Ovary (tissue), 9 donors: ENCODE results near the gene SPDYE6. TPM values are rescaled to one million over a fixed set of nuclear protein-coding genes. Genes with fewer than 3 reads are reported as not detected.
"Not testable (repeated sequence)": the region's sequence is repeated elsewhere in the genome, so short reads cannot be mapped to it uniquely, and the experiment has no call there.

Experiments
- DNase-seq, 5 donors: peaks; one replicate each; pipeline ENCODE4 v3.0.0-alpha.2; 2019 to 2020
- H3K27ac ChIP-seq, 2 donors: fragments of 200-600 bp; one replicate each; pipeline versions ENCODE4 v1.5.1 to v1.8.0; 2019 to 2022
- H3K27me3 ChIP-seq: fragments of 200-600 bp; one replicate; pipeline ENCODE4 v1.8.0; 2022
- H3K36me3 ChIP-seq: fragments of 200-600 bp; sonication (generic); one replicate; pipeline ENCODE4 v1.5.1; 2019
- H3K4me1 ChIP-seq: one replicate; pipeline ENCODE4 v1.8.1; 2013; ENCODE audit warnings: mild to moderate bottlenecking, moderate library complexity; ENCODE audit not compliant: insufficient read depth
- H3K4me3 ChIP-seq: fragments of 200-600 bp; sonication (generic); one replicate; pipeline ENCODE4 v1.5.1; 2017
- H3K9me3 ChIP-seq, 2 donors: fragments of 200-600 bp in 1 of 2; sonication (generic) in 1 of 2; one replicate each; pipeline versions ENCODE4 v1.5.1 to v1.8.1; 2013 to 2019; ENCODE audit warnings: mild to moderate bottlenecking in 1 of 2, moderate library complexity in 1 of 2
- EP300 ChIP-seq: sonication (generic); formaldehyde crosslinking; IDR thresholded peaks from one replicate; pipeline ENCODE4 v1.6.1; 2017; ENCODE audit warnings: antibody characterized with exemption
- POLR2A ChIP-seq: fragments of 450-650 bp; IDR thresholded peaks from one replicate; pipeline ENCODE4 v1.6.1; 2017; ENCODE audit warnings: antibody characterized with exemption, mild to moderate bottlenecking, moderate library complexity
- WGBS, 3 donors: extraction: QIAGEN DNeasy Blood & Tissue Kit in 1 of 3; methylation state at CpG; one replicate each; pipeline versions ENCODE4 v1.1.5 to v1.1.7; 2013 to 2017; 5-methylcytosine and 5-hydroxymethylcytosine counted together
- intact Hi-C, 4 donors: fragments of 100-400 bp; cut with DNase I; formaldehyde crosslinking; loops; one replicate each; pipeline versions ENCODE4 v1.11.0 to v1.15.1; 2022 to 2023
- polyA plus RNA-seq, 2 donors: library from polyadenylated mRNA; stranded (reverse); fragments of 200-250 nt in 1 of 2; fragments of 350-450 nt in 1 of 2; fragmentation: Illumina TruSeq in 1 of 2; extraction: RNeasy Lipid Tissue Mini Kit (QIAGEN cat#74804) in 1 of 2; gene quantifications; one replicate each; pipeline ENCODE4 v1.2.3, GENCODE V29; 2013 to 2014
- total RNA-seq, 7 donors: library from RNA; depleted of rRNA in 2 of 7; stranded (reverse); fragments of >200 nt in 2 of 7; fragmentation: NEBNext Ultra II Directional in 3 of 7; extraction: Animal tissue kit (Norgen Biotek cat#: 25700) in 3 of 7; gene quantifications; one replicate each; pipeline versions ENCODE4 v1.1.0 to v1.2.4, GENCODE V29; 2016 to 2023
- TF ChIP-seq, protein P1 (sequence below), 3 donors: fragments of 450-650 bp in 2 of 3; fragments of 200-600 bp in 1 of 3; IDR thresholded peaks; one replicate each; pipeline versions ENCODE4 v1.5.1 to v1.8.0; 2016 to 2022; ENCODE audit warnings: antibody characterized with exemption in 3 of 3, mild to moderate bottlenecking in 1 of 3
- donor health status: DM: no; HTN: no; CAD: no; lungs with moderate emphysema.
- donor health status: DM: no; HTN: no; CAD: no.
- donor health status: Bipolar disorder and iron deficiency.
- donor health status: DM: yes; HTN: yes; CAD: no.
- donor health status: DM: no; HTN: no; CAD: no.
- donor health status: DM: yes; HTN: yes; CAD: no.

Gene SPDYE6
- total and polyA plus RNA-seq, 9 donors: not detected

DNA sequence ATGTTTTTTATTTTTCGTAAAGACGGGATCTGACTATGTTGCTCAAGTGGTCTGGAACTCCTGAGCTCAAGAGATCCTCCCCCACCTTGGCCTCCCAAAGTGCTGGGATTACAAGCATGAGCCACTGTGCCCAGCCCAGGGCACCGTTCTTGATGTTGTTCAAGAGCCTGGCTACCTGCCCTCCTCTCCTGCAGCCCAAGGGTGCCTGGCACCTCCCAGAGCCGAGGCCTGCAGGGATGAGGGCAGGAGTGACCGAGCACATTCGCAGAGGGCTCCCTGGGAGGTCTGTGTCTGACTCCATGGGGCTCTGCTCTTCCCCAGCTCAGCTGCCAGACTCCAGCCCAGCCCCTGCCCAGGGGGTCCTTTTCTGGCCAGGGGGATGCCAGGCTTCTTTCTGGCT is 54.2 kb downstream of the SPDYE6 start:
- H3K27ac ChIP-seq: no peak overlapping the region
- H3K4me1 ChIP-seq: no peaks in the 10 kb centered on the region
- no peaks in the 10 kb centered on the region for H3K36me3 ChIP-seq
- H3K27me3 ChIP-seq: no peaks in the 10 kb centered on the region
- 74 to 87% (median 82%) methylated on average over 6 of the region's 6 CpGs for WGBS, 3 donors
- no peak overlapping the region for H3K4me3 ChIP-seq
- no peaks in the 10 kb centered on the region for H3K9me3 ChIP-seq
- intact Hi-C loops: no loop called here
- no peak for TF ChIP-seq POLR2A
- TF ChIP-seq, protein P1, sequence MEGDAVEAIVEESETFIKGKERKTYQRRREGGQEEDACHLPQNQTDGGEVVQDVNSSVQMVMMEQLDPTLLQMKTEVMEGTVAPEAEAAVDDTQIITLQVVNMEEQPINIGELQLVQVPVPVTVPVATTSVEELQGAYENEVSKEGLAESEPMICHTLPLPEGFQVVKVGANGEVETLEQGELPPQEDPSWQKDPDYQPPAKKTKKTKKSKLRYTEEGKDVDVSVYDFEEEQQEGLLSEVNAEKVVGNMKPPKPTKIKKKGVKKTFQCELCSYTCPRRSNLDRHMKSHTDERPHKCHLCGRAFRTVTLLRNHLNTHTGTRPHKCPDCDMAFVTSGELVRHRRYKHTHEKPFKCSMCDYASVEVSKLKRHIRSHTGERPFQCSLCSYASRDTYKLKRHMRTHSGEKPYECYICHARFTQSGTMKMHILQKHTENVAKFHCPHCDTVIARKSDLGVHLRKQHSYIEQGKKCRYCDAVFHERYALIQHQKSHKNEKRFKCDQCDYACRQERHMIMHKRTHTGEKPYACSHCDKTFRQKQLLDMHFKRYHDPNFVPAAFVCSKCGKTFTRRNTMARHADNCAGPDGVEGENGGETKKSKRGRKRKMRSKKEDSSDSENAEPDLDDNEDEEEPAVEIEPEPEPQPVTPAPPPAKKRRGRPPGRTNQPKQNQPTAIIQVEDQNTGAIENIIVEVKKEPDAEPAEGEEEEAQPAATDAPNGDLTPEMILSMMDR (IDR thresholded peaks at IDR 0.05): no peak
- no peak for TF ChIP-seq EP300
- no peak for DNase-seq

DNA sequence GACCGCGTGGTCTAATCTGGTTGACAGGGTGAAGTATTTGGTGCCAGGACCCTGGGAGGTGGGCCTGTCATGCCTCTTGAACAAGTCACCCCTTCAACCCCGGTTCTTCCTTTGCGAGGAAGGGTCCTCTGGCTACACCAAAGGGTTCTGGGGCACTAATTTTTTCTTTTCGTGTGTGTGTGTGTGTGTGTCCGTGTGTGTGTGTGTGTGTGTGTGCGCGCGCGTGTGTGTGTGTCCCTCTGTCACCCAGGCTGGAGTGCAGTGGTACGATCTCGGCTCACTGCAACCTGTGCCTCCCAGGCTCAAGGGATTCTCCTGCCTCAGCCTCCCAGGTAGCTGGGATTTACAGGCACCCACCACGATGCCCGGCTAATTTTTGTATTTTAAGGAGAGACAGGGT is 54.9 kb downstream of the SPDYE6 start:
- intact Hi-C loops, H3K27me3 ChIP-seq, H3K27ac ChIP-seq, DNase-seq, H3K4me3 ChIP-seq, H3K36me3 ChIP-seq, H3K4me1 ChIP-seq, H3K9me3 ChIP-seq: not testable (repeated sequence)
- WGBS, 3 donors: 91 to 96% (median 95%) methylated on average over 13 to 14 of the region's 14 CpGs

DNA sequence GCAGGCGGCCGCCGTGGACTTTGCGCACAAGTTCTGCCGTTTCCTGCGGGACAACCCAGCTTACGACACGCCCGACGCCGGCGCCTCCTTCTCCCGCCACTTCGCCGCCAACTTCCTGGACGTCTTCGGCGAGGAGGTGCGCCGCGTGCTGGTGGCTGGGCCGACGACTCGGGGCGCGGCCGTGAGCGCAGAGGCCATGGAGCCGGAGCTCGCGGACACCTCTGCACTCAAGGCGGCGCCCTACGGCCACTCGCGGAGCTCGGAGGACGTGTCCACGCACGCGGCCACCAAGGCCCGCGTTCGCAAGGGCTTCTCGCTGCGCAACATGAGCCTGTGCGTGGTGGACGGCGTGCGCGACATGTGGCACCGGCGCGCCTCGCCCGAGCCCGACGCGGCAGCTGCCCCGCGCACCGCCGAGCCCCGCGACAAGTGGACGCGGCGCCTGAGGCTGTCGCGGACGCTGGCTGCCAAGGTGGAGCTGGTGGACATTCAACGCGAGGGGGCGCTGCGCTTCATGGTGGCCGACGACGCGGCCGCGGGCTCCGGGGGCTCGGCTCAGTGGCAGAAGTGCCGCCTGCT is 55.5 kb downstream of the SPDYE6 start:
- TF ChIP-seq EP300 (no peak), POLR2A (no peak)
- TF ChIP-seq, protein P1 (IDR thresholded peaks at IDR 0.05): no peak
- Histone ChIP-seq H3K27ac (no peak overlapping the region), H3K36me3 (no peaks in the 10 kb centered on the region), H3K4me3 (no peak overlapping the region), H3K27me3 (no peaks in the 10 kb centered on the region), H3K9me3 (no peaks in the 10 kb centered on the region), H3K4me1 (no peaks in the 10 kb centered on the region)
- intact Hi-C loops: no loop called here
- DNase-seq: no peak
- WGBS, 3 donors: 28 to 50% (median 34%) methylated on average over 72 to 84 of the region's 84 CpGs

DNA sequence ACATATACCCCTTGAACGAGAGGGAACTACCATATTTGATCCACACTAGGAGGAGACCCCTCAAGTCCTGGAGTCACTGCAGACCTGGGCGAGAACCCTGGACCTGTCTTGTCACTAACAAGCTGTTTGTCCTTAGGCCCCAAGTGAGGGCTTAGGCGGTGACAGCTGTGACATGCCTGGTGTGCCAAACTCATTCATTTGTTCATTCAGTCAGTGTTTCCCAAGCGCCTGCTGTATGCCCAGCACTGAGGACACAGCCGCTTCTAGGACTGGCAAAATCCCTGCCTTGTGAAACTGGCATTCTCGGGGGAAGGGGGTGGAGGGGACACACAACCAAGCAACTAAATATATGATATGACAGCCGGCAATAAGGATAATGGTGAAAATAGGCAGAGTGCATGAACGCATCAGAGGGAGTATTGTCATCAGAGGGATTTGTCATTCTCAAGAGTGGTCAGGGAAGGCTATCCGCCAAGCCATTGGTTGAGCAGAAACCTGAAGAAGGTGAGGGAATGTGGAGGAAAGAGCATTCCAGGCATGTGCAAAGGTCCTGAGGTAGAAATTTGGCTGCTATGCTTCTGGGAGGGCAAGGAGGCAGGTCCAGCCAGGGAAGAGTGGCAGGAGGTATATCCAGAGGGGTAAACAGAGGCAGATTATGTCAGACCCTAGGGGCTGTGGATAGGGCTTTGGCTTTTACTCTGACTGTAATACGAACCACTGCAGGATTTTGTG is 58.6 kb downstream of the SPDYE6 start:
- TF ChIP-seq, protein P1 (IDR thresholded peaks at IDR 0.05): no peak
- TF ChIP-seq POLR2A (no peak), EP300 (no peak)
- intact Hi-C loops: no loop called here
- 91 to 94% (median 94%) methylated on average over 10 of the region's 10 CpGs for WGBS, 3 donors
- no peaks in the 10 kb centered on the region for H3K4me1 ChIP-seq
- no peaks in the 10 kb centered on the region for H3K36me3 ChIP-seq
- H3K27ac ChIP-seq: no peak overlapping the region
- no peak for DNase-seq
- H3K27me3 ChIP-seq: no peaks in the 10 kb centered on the region
- no peak overlapping the region for H3K4me3 ChIP-seq
- H3K9me3 ChIP-seq: no peaks in the 10 kb centered on the region

DNA sequence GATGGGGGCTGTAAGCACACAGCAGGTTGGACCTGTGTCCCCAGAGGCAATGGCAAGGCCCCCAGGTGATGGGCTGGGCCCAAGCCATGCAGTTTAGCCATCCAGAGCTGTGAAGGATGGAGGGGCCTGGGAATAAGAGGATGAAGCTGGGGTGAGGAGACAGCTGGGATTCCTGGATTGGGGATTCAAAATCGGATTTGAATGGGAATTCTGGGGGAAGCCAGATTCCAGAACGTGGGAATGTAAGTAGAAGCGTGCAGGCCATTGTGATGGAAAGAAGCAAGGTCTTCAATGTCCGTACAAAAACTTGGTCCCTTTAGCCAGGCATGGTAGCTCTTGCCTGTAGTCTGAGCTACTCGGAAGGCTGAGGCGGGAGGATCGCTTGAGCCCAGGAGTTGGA is 59.7 kb downstream of the SPDYE6 start:
- Histone ChIP-seq H3K27ac (no peak overlapping the region), H3K4me1 (no peaks in the 10 kb centered on the region), H3K4me3 (no peak overlapping the region), H3K36me3 (no peaks in the 10 kb centered on the region), H3K9me3 (no peaks in the 10 kb centered on the region), H3K27me3 (no peaks in the 10 kb centered on the region)
- no peak for DNase-seq
- no peak for TF ChIP-seq POLR2A
- TF ChIP-seq, protein P1 (IDR thresholded peaks at IDR 0.05): no peak
- no peak for TF ChIP-seq EP300
- intact Hi-C loops: no loop called here
- 89 to 93% (median 89%) methylated on average over 7 of the region's 7 CpGs for WGBS, 3 donors
